ENCODE results near the gene LMNTD2. TPM values are rescaled to one million over a fixed set of nuclear protein-coding genes. Genes with fewer than 3 reads are reported as not detected.

LMNTD2 gene
- total RNA-seq, 2 donors from 2014 or later = 6.0 to 12.9 TPM

DNA sequence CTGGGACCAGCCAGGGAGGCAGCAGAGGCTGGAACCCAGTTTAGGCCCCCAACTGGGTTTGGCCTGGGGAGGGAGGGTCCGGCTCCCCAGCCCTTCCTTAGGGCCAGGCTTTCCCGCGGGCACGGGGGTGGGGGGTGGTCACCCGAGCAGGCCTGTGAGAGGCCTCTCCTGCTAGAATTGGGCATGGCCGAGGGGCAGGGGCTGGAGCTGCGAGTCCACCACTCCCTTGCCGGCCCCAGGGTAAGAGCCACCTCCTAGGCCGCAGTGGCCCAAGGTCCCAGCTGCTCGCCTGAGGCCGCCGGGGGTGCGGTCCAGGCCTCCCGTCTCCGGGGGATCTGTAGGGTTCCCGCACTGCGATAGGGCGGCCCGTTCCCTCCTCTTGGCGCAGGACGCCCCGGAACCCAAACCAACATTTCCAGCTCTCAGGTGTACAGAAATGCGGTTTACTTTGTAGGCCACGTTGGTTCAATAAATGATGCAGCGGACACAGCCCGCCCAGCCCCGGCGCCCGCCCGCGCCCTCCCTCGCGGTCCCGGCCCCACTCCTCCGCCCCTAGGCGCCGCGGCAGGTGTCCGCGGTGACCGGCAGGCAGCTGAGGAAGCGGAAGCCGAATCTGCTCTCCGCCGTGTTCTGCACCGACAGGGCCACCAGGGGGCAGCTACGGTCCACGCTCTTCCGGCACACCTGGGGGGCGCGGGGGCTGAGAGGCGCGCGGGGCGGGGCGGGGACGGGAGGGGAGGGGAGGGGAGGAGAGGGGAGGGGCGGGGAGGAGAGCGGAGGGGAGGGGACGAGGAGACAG lies 5.9 kb downstream of the LMNTD2 start:
- intact Hi-C loops (cut with DNase I) = loop anchor here (10.0 kb wide), 1 partner anchor 170 kb away; no protein-coding TSS in a partner anchor
- DNase-seq (peak; percentile 80 to 85 (median 83)), ATAC-seq (peak; percentile 81)
- H3K27ac ChIP-seq = peak overlapping the region; percentile 42 to 77 (median 58)
- H3K4me1 ChIP-seq = peaks cover 33% of the 10 kb centered on the region
- TF ChIP-seq, protein P1, sequence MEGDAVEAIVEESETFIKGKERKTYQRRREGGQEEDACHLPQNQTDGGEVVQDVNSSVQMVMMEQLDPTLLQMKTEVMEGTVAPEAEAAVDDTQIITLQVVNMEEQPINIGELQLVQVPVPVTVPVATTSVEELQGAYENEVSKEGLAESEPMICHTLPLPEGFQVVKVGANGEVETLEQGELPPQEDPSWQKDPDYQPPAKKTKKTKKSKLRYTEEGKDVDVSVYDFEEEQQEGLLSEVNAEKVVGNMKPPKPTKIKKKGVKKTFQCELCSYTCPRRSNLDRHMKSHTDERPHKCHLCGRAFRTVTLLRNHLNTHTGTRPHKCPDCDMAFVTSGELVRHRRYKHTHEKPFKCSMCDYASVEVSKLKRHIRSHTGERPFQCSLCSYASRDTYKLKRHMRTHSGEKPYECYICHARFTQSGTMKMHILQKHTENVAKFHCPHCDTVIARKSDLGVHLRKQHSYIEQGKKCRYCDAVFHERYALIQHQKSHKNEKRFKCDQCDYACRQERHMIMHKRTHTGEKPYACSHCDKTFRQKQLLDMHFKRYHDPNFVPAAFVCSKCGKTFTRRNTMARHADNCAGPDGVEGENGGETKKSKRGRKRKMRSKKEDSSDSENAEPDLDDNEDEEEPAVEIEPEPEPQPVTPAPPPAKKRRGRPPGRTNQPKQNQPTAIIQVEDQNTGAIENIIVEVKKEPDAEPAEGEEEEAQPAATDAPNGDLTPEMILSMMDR (IDR thresholded peaks at IDR 0.05) = peak; percentile 45 to 84 (median 60)
- TF ChIP-seq POLR2A (IDR thresholded peaks at IDR 0.05) = no peak
- H3K9me3 ChIP-seq = no peaks in the 10 kb centered on the region
- 7% methylated on average over 53 of the region's 60 CpGs; no CpG with 5 or more reads in 1 of the 2 donors for WGBS, 2 donors
- no peaks in the 10 kb centered on the region for H3K27me3 ChIP-seq
- no peaks in the 10 kb centered on the region for H3K36me3 ChIP-seq (replicated peaks in 1 of 2; ENCODE audit: insufficient read depth in 1 of 2, low read depth in 2 of 2)
- H3K4me3 ChIP-seq = peak overlapping the region in 1 of 2 donors; percentile 10

DNA sequence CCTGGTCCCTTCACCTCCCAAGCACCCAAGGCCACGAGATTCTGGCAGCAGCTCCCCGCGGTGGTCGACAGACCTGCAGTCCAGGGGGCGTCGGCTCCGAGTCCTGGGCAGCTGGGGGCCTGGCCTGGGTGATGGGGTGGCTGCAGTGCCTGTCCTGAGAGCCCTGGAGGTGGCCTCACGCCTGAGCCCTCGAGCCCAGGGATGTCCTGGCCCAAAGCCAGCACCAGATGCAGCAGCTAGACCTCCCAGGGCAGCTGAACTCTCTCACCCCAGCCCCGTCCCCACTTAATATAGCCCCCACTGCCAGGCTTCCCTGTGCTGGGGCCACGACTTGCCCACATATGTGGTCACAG lies 6.6 kb downstream of the LMNTD2 start:
- WGBS, 2 donors = 30 to 34% methylated on average over 4 to 11 of the region's 11 CpGs

DNA sequence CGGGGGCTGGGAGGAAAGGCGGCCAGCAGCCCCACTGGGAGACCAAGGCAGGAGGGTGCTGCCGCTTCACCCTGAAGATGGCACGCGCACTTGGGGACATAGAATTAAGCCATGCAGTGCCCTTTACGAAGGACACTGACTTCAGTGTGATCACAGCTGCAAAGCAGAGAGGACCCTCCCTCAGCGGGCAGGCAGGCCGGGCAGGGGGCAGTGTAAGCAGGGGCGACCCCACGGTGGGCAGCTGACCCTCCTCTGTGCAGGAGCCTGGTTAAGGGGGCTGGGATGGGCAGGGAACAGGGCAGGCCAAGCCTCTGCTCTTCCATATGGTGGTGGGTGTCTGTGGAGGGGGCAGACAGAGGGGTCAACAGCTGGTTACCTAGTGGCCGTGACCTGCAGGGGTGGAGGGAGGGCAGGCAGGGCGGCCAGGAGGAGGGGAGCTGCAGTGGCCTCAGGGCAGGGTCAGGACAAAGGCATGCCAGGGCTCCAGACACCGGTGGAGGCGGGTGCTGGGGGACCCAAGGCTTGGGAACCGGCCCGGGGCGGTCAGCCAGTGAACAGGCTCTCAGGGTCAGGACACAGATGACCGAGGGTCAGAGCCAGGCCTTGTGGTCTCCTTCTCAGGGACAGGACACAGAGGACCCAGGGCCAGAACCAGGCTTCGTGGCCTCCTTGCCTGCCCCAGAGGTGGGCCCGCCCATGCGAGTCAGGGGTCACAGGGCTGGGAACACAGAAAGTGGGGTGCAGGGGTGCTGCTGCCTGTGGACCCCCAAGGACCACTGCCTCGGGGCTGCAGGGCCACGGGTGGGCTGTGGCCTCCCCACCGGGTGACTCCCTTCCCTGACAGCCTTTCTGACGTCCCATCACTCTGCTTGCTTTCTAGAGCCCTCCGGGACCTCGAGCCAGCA lies 7.2 kb downstream of the LMNTD2 start:
- no peaks in the 10 kb centered on the region for H3K27me3 ChIP-seq
- intact Hi-C loops (cut with DNase I) = loop anchor here (10.0 kb wide), 1 partner anchor 171 kb away; no protein-coding TSS in a partner anchor
- DNase-seq (no peak), ATAC-seq (no peak)
- H3K4me1 ChIP-seq = peaks cover 21% of the 10 kb centered on the region
- no peak overlapping the region for H3K27ac ChIP-seq
- TF ChIP-seq, protein P1 (IDR thresholded peaks at IDR 0.05) = no peak
- no peak for TF ChIP-seq POLR2A (IDR thresholded peaks at IDR 0.05)
- H3K36me3 ChIP-seq (replicated peaks in 1 of 2; ENCODE audit: insufficient read depth in 1 of 2, low read depth in 2 of 2) = no peaks in the 10 kb centered on the region
- H3K9me3 ChIP-seq = no peaks in the 10 kb centered on the region
- no peak overlapping the region for H3K4me3 ChIP-seq
- WGBS, 2 donors = 70 to 74% methylated on average over 8 to 25 of the region's 27 CpGs

More for the DNA sequence above, 6.6 kb downstream of the LMNTD2 start:
- intact Hi-C loops (cut with DNase I) = loop anchor here (10.0 kb wide), 1 partner anchor 171 kb away; no protein-coding TSS in a partner anchor
- DNase-seq (peak in 1 of 4 donors; percentile 39), ATAC-seq (no peak)
- H3K27me3 ChIP-seq = no peaks in the 10 kb centered on the region
- no peak overlapping the region for H3K27ac ChIP-seq
- H3K4me1 ChIP-seq = peaks cover 26% of the 10 kb centered on the region
- TF ChIP-seq, protein P1 (IDR thresholded peaks at IDR 0.05) = no peak
- no peak for TF ChIP-seq POLR2A (IDR thresholded peaks at IDR 0.05)
- no peak overlapping the region for H3K4me3 ChIP-seq
- H3K36me3 ChIP-seq (replicated peaks in 1 of 2; ENCODE audit: insufficient read depth in 1 of 2, low read depth in 2 of 2) = no peaks in the 10 kb centered on the region
- no peaks in the 10 kb centered on the region for H3K9me3 ChIP-seq

DNA sequence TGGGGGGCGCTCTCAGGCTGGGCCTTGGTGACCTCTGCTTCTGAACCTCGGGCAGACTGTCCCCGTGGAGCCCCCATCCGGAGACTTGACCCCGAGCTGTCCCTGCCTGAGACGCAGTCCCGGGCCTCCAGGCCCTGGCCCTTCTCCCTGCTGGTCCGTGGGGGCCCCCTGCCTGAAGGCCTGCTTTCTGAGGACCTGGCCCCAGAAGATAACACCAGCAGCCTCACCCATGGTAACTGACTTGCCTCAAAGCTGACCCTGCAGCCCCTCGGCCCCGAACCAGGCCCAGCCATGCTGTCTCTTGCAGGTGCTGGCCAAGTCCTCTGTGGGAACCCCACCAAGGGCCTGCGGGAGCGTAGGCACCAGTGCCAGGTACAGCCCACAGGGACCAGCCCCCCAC lies 8.9 kb downstream of the LMNTD2 start:
- TF ChIP-seq, protein P1 (IDR thresholded peaks at IDR 0.05) = no peak
- TF ChIP-seq POLR2A (IDR thresholded peaks at IDR 0.05) = no peak
- no peaks in the 10 kb centered on the region for H3K27me3 ChIP-seq
- DNase-seq (no peak), ATAC-seq (no peak)
- no peak overlapping the region for H3K4me3 ChIP-seq
- peaks cover 21% of the 10 kb centered on the region for H3K4me1 ChIP-seq
- no peaks in the 10 kb centered on the region for H3K36me3 ChIP-seq (replicated peaks in 1 of 2; ENCODE audit: insufficient read depth in 1 of 2, low read depth in 2 of 2)
- H3K9me3 ChIP-seq = no peaks in the 10 kb centered on the region
- intact Hi-C loops (cut with DNase I) = loop anchor here (10.0 kb wide), 1 partner anchor 173 kb away; no protein-coding TSS in a partner anchor
- H3K27ac ChIP-seq = no peak overlapping the region
- 82 to 100% methylated on average over 5 to 12 of the region's 12 CpGs for WGBS, 2 donors
